ENCODE results near the gene CAMK2B.
"Not testable (repeated sequence)": the region's sequence is repeated elsewhere in the genome, so short reads cannot be mapped to it uniquely, and the experiment has no call there.

CAMK2B gene

GRCh38 chr7:44212581-44213184, 112.7 kb downstream of the CAMK2B start:
- DNase-seq, result no peak

GRCh38 chr7:44212018-44212417, 113.4 kb downstream of the CAMK2B start:
- peak; percentile 64 for DNase-seq

GRCh38 chr7:44211126-44211675, 114.2 kb downstream of the CAMK2B start:
- no peak for DNase-seq

- DNase-seq, result no peak
Measured at GRCh38 chr7:44210107-44210506, 115.3 kb downstream of the CAMK2B start.

GRCh38 chr7:44208085-44208484, 117.3 kb downstream of the CAMK2B start:
- DNase-seq, result no peak

- no peak for DNase-seq
Measured at GRCh38 chr7:44206008-44206407, 119.4 kb downstream of the CAMK2B start.

- no peak for DNase-seq
Measured at GRCh38 chr7:44201813-44202212, 123.6 kb downstream of the CAMK2B start.

- peak; percentile 91 for DNase-seq
Measured at GRCh38 chr7:44200699-44201461, 124.5 kb downstream of the CAMK2B start, which contains the start of gene YKT6. Gene YKT6 (plus strand): TSS chr7:44200978. CDS start chr7:44201136, 158 bp downstream.

GRCh38 chr7:44200163-44200562, 125.2 kb downstream of the CAMK2B start:
- DNase-seq, result not testable (repeated sequence)

- no peak for DNase-seq
Measured at GRCh38 chr7:44197474-44197873, 127.9 kb downstream of the CAMK2B start.

GRCh38 chr7:44196450-44196872, 128.9 kb downstream of the CAMK2B start:
- DNase-seq, result peak; percentile 48

- DNase-seq, result no peak
Measured at GRCh38 chr7:44195889-44196288, 129.5 kb downstream of the CAMK2B start.

GRCh38 chr7:44194562-44195145, 130.7 kb downstream of the CAMK2B start:
- no peak for DNase-seq

- DNase-seq, result no peak
Measured at GRCh38 chr7:44194069-44194468, 131.3 kb downstream of the CAMK2B start.

- DNase-seq, result no peak
Measured at GRCh38 chr7:44193011-44193802, 132.2 kb downstream of the CAMK2B start.

GRCh38 chr7:44191171-44191570, 134.2 kb downstream of the CAMK2B start:
- no peak for DNase-seq

- DNase-seq, result no peak
Measured at GRCh38 chr7:44189993-44190872, 135.2 kb downstream of the CAMK2B start.

- DNase-seq, result no peak
Measured at GRCh38 chr7:44189286-44189992, 136.0 kb downstream of the CAMK2B start, which contains the start of gene GCK. Gene GCK (minus strand): TSS chr7:44189439. CDS start chr7:44188953, 486 bp downstream.

- DNase-seq, result no peak
Measured at GRCh38 chr7:44188480-44189225, 136.7 kb downstream of the CAMK2B start.
